Panc1 (cell line): Measurements from ENCODE around the gene LYST. TPM values are rescaled to one million over a fixed set of nuclear protein-coding genes. Genes with fewer than 3 reads are reported as not detected.
A peak's percentile ranks its signal among the peaks of the same experiment; 100 is the strongest.

Source experiments
- ATAC-seq: fragments of 200-7000 bp; cut with Tn5 transposase; 2 replicates; pipeline ENCODE4 v1.9.1; 2020; ENCODE audit warnings: mild to moderate bottlenecking, moderate library complexity
- BruUV-seq: library from RNA; stranded (reverse); fragments of 400-500 nt; replicated peaks from 2 replicates; lab custom pipeline; 2021; lab: Mats Ljungman, UMichigan
- CTCF ChIA-PET: fragments of 300-600 bp; sonication (Branson Sonifier 250); formaldehyde crosslinking; loops from one replicate; lab custom pipeline; 2022; ENCODE audit warnings: antibody characterized with exemption; lab: Charles Lee
- POLR2A ChIA-PET: fragments of 300-600 bp; sonication (Branson Sonifier 250); formaldehyde crosslinking; loops from one replicate; lab custom pipeline; 2022; ENCODE audit warnings: antibody characterized with exemption; lab: Charles Lee
- DNase-seq: peaks from one replicate; pipeline ENCODE4 v3.0.0-alpha.2; 2010; ENCODE audit warnings: low read depth, low spot score
- H3K27ac ChIP-seq: 2 replicates; pipeline ENCODE4 v1.5.1; 2011; ENCODE audit warnings: mild to moderate bottlenecking, low read length, inconsistent platforms
- H3K27me3 ChIP-seq: fragments of 200-500 bp; sonication (Bioruptor generic); 2 replicates; pipeline ENCODE4 v1.6.0; 2014; ENCODE audit warnings: low read length, inconsistent platforms; ENCODE audit not compliant: control insufficient read depth, insufficient read depth
- H3K36me3 ChIP-seq: fragments of 200-500 bp; sonication (Bioruptor generic); 2 replicates; pipeline ENCODE4 v1.5.1; 2014; ENCODE audit warnings: inconsistent platforms, mild to moderate bottlenecking, low read length, moderate library complexity; ENCODE audit not compliant: control insufficient read depth, insufficient read depth
- H3K4me1 ChIP-seq: 2 replicates; pipeline ENCODE4 v1.5.1; 2011; ENCODE audit warnings: inconsistent platforms, mild to moderate bottlenecking, low read length, moderate library complexity; ENCODE audit not compliant: control insufficient read depth, insufficient read depth
- H3K4me3 ChIP-seq, 2 experiments: 2 replicates each; pipeline ENCODE4 v1.5.1; 2011 to 2012; ENCODE audit warnings: low read depth in 2 of 2, low read length in 2 of 2, mild to moderate bottlenecking in 2 of 2, inconsistent platforms in 1 of 2, moderate library complexity in 1 of 2
- H3K9me3 ChIP-seq: fragments of 200-500 bp; sonication (Bioruptor generic); 2 replicates; pipeline ENCODE4 v1.5.1; 2014; ENCODE audit warnings: low read depth, mild to moderate bottlenecking, inconsistent platforms, low read length, moderate library complexity; ENCODE audit not compliant: control insufficient read depth, insufficient read depth
- CTCF ChIP-seq: fragments of 450-650 bp; IDR thresholded peaks from 2 replicates; pipeline ENCODE4 v1.5.1; 2017; ENCODE audit warnings: mild to moderate bottlenecking
- POLR2AphosphoS5 ChIP-seq: IDR thresholded peaks from 2 replicates; pipeline ENCODE4 v1.6.1; 2012; ENCODE audit warnings: mild to moderate bottlenecking, low read depth, low read length, moderate library complexity
- REST ChIP-seq, 2 experiments: IDR thresholded peaks; 2 replicates each; pipeline ENCODE4 v1.6.1; 2011 to 2012; ENCODE audit warnings: low read depth in 2 of 2, control low read depth in 1 of 2, low read length in 1 of 2, mild to moderate bottlenecking in 1 of 2, moderate library complexity in 1 of 2; ENCODE audit not compliant: insufficient read depth in 1 of 2
- SIN3A ChIP-seq: IDR thresholded peaks from 2 replicates; pipeline ENCODE4 v1.6.1; 2012; ENCODE audit warnings: low read depth, mild to moderate bottlenecking, low read length, moderate library complexity, borderline replicate concordance; ENCODE audit not compliant: insufficient read depth
- TCF7L2 ChIP-seq: IDR thresholded peaks from 2 replicates; pipeline ENCODE4 v1.6.1; 2011; ENCODE audit warnings: mild to moderate bottlenecking, low read depth, low read length, inconsistent platforms
- in situ Hi-C: cut with HindIII; loops from 2 replicates; pipeline ENCODE4 v1.10.0; 2016; ENCODE audit warnings: low sequenced_read_pairs, low pct_unique_long_range_greater_than_20kb
- intact Hi-C: fragments of 100-400 bp; cut with micrococcal nuclease; formaldehyde crosslinking; loops from one replicate; pipeline ENCODE4 v1.10.0; 2022; ENCODE audit not compliant: unreplicated experiment
- total RNA-seq: library from RNA; stranded (reverse); gene quantifications from one replicate; pipeline ENCODE4 v1.2.1, GENCODE V29; 2021; ENCODE audit not compliant: unreplicated experiment

Gene LYST
- total RNA-seq, 1 experiment from 2014 or later = 75.2 TPM

DNA sequence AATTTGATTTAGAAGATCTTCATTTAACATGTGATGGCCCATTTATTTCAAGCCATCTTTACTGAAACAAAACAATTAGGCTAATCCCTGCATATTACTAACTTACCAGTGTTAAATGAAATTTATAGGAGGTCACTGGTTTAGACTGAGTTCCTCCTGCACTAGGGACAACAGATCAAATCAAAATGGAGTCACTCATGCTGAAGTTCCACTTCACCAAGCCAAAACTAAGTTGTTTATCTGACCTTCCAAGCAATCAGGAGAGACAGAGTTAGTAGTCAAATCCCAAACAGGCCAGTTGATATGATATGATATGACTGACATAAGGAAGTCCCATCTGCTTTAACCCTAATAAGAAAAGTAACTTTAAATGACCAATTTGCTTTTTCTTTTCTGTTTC lies 4.8 kb downstream of the LYST start:
- no peak overlapping the region for H3K4me3 ChIP-seq
- peak overlapping the region; percentile 89 for H3K27ac ChIP-seq
- H3K27me3 ChIP-seq = no peaks in the 10 kb centered on the region
- TF ChIP-seq POLR2AphosphoS5 (no peak), TCF7L2 (no peak), CTCF (no peak), SIN3A (no peak), REST (IDR thresholded peaks at IDR 0.05; ENCODE audit: insufficient read depth in 1 of 2, low read depth in 2 of 2, low read length in 1 of 2) (no peak)
- intact Hi-C loops = no loop called here
- BruUV-seq = no TSS peak
- no peak for ATAC-seq
- H3K4me1 ChIP-seq = peaks cover 61% of the 10 kb centered on the region
- in situ Hi-C loops = no loop called here
- no peaks in the 10 kb centered on the region for H3K36me3 ChIP-seq
- ChIA-PET CTCF (no interaction called here), POLR2A (no interaction called here)
- H3K9me3 ChIP-seq = no peaks in the 10 kb centered on the region
- no peak for DNase-seq

DNA sequence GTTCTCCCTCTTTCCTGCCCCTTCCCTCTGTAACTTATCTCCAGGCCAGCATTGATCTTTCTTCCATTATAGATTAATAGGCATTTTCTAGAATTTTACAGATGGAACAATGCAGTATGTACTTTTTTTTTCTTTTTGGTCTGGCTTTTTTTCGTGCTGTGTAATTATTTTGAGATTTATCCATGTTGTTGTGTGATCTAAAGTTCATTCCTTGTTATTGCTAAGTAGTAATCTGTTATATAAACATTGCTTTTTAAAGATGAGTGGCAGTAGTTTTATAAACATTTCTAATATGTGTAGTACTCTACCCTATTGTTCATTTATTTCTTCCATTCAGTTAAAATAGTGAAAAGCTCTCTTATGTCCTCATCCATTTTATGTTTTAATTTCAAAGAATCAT lies 5.9 kb downstream of the LYST start:
- no peak overlapping the region for H3K4me3 ChIP-seq
- ATAC-seq = no peak
- BruUV-seq = no TSS peak
- no peaks in the 10 kb centered on the region for H3K9me3 ChIP-seq
- no peak for TF ChIP-seq TCF7L2
- TF ChIP-seq SIN3A = no peak
- no peak for TF ChIP-seq REST (IDR thresholded peaks at IDR 0.05; ENCODE audit: insufficient read depth in 1 of 2, low read depth in 2 of 2, low read length in 1 of 2)
- no peak for TF ChIP-seq CTCF
- TF ChIP-seq POLR2AphosphoS5 = no peak
- no peaks in the 10 kb centered on the region for H3K27me3 ChIP-seq
- H3K4me1 ChIP-seq = peaks cover 63% of the 10 kb centered on the region
- peak overlapping the region; percentile 89; the same call in 1 of the 2 replicates for H3K27ac ChIP-seq
- POLR2A ChIA-PET = no interaction called here
- in situ Hi-C loops = no loop called here
- intact Hi-C loops = no loop called here
- H3K36me3 ChIP-seq = no peaks in the 10 kb centered on the region
- no peak for DNase-seq
- CTCF ChIA-PET = interaction anchor here (0.6 kb wide), 1 partner anchor 11 kb away, joined by 5 read pairs; no protein-coding TSS in a partner anchor
